GM23338 (cell line): Measurements from ENCODE around the gene PCYT2. TPM values are rescaled to one million over a fixed set of nuclear protein-coding genes. Genes with fewer than 3 reads are reported as not detected.
A peak's percentile ranks its signal among the peaks of the same experiment; 100 is the strongest.

Experiments used
- ATAC-seq: fragments of 200-7000 bp; cut with Tn5 transposase; 3 replicates; pipeline ENCODE4 v1.9.1; 2020
- DNase-seq: peaks from one replicate; pipeline ENCODE4 v3.0.0-alpha.2; 2015; ENCODE audit warnings: low spot score
- H2AFZ ChIP-seq: fragments of 200-600 bp; sonication (generic); 2 replicates; pipeline ENCODE4 v1.8.0; 2016; ENCODE audit warnings: antibody characterized with exemption, mild to moderate bottlenecking, moderate library complexity
- H3F3A ChIP-seq: fragments of 200-600 bp; sonication (generic); replicated peaks from 2 replicates; pipeline ENCODE4 v1.8.0; 2017; ENCODE audit warnings: antibody characterized with exemption, mixed run types, low read depth
- H3K27ac ChIP-seq: fragments of 200-600 bp; sonication (generic); 2 replicates; pipeline ENCODE4 v1.6.1; 2016; ENCODE audit warnings: low read depth
- H3K27me3 ChIP-seq: fragments of 200-600 bp; sonication (generic); 2 replicates; pipeline ENCODE4 v1.8.0; 2016; ENCODE audit warnings: mild to moderate bottlenecking, mixed run types, moderate library complexity; ENCODE audit not compliant: insufficient read depth
- H3K36me3 ChIP-seq: fragments of 200-600 bp; sonication (generic); 2 replicates; pipeline ENCODE4 v1.8.0; 2016; ENCODE audit warnings: mild to moderate bottlenecking; ENCODE audit not compliant: insufficient read depth
- H3K4me1 ChIP-seq: fragments of 200-600 bp; sonication (generic); 2 replicates; pipeline ENCODE4 v1.8.0; 2016; ENCODE audit warnings: mild to moderate bottlenecking, moderate library complexity; ENCODE audit not compliant: insufficient read depth
- H3K4me2 ChIP-seq: fragments of 200-600 bp; sonication (generic); 2 replicates; pipeline ENCODE4 v1.7.1; 2017; ENCODE audit warnings: mixed run types
- H3K4me3 ChIP-seq: fragments of 200-600 bp; sonication (generic); 2 replicates; pipeline ENCODE4 v1.6.1; 2016; ENCODE audit warnings: mixed run types
- H3K79me2 ChIP-seq: fragments of 200-600 bp; sonication (generic); replicated peaks from 2 replicates; pipeline ENCODE4 v1.8.0; 2017; ENCODE audit warnings: mild to moderate bottlenecking; ENCODE audit not compliant: insufficient read depth
- H3K9me2 ChIP-seq: fragments of 200-600 bp; sonication (generic); 2 replicates; pipeline ENCODE4 v1.8.0; 2017; ENCODE audit not compliant: insufficient read depth
- H4K20me1 ChIP-seq: fragments of 200-600 bp; sonication (generic); replicated peaks from 2 replicates; pipeline ENCODE4 v1.8.0; 2017; ENCODE audit warnings: mild to moderate bottlenecking; ENCODE audit not compliant: insufficient read depth
- H3K27ac Mint-ChIP-seq: 2 replicates; pipeline ENCODE4 v1.8.0; 2020; ENCODE audit warnings: inconsistent platforms, mild to moderate bottlenecking, moderate library complexity, mixed read lengths
- H3K27me3 Mint-ChIP-seq: 3 replicates; pipeline ENCODE4 v1.8.0; 2022; ENCODE audit warnings: low read depth, mild to moderate bottlenecking, moderate library complexity, mixed read lengths, inconsistent platforms; ENCODE audit not compliant: insufficient read depth, poor library complexity
- H3K36me3 Mint-ChIP-seq: 3 replicates; pipeline ENCODE4 v1.8.0; 2021; ENCODE audit warnings: low read depth, mild to moderate bottlenecking, inconsistent platforms, moderate library complexity, mixed read lengths
- H3K4me1 Mint-ChIP-seq: 3 replicates; pipeline ENCODE4 v1.8.0; 2020; ENCODE audit warnings: mild to moderate bottlenecking, inconsistent platforms, mixed read lengths
- H3K4me3 Mint-ChIP-seq: 3 replicates; pipeline ENCODE4 v1.8.0; 2021; ENCODE audit warnings: moderate library complexity, mild to moderate bottlenecking, inconsistent platforms, mixed read lengths
- H3K9me3 Mint-ChIP-seq: 3 replicates; pipeline ENCODE4 v1.8.0; 2020; ENCODE audit warnings: moderate library complexity, mild to moderate bottlenecking, inconsistent platforms, mixed read lengths
- CREB1 ChIP-seq: fragments of 250-450 bp; sonication (Bioruptor Pico); IDR thresholded peaks from 2 replicates; pipeline ENCODE4 v1.5.0; 2020; ENCODE audit warnings: low read depth, mild to moderate bottlenecking, moderate library complexity
- EZH2phosphoT487 ChIP-seq: fragments of 200-600 bp; sonication (generic); IDR thresholded peaks from one replicate; pipeline ENCODE4 v1.8.1; 2018; ENCODE audit warnings: antibody characterized with exemption; ENCODE audit not compliant: unreplicated experiment
- JUNB ChIP-seq: IDR thresholded peaks from one replicate; pipeline ENCODE4 v1.6.1; 2016; ENCODE audit warnings: antibody characterized with exemption; ENCODE audit not compliant: unreplicated experiment
- POLR2AphosphoS5 ChIP-seq: IDR thresholded peaks from 2 replicates; pipeline ENCODE4 v1.6.1; 2016; ENCODE audit warnings: antibody characterized with exemption, low read depth
- ZNF462 ChIP-seq: fragments of 250-450 bp; sonication (Bioruptor Pico); IDR thresholded peaks from 2 replicates; pipeline ENCODE4 v1.5.0; 2020; ENCODE audit warnings: mild to moderate bottlenecking, moderate library complexity
- polyA plus RNA-seq: library from polyadenylated mRNA; unstranded; fragments of >200 nt; fragmentation: Nextera tagmentation; extraction: Ambion mirVana; gene quantifications from 2 replicates; pipeline ENCODE4 v1.2.1, GENCODE V29; 2016
- total RNA-seq: library from RNA; depleted of rRNA; stranded (reverse); fragments of >200 nt; shearing (Covaris generic); gene quantifications from 2 replicates; pipeline ENCODE4 v1.2.3, GENCODE V29; 2014

PCYT2 gene
- total and polyA plus RNA-seq, 2 experiments from 2014 or later = 51.6 to 82.9 TPM

GRCh38 chr17:81870981-81871386, 40.2 kb downstream of the PCYT2 start, which contains the start of gene ARHGDIA:
TSS of gene ARHGDIA (minus strand) at chr17:81871337. CDS start at chr17:81869930, 1,407 bp downstream.
- H2AFZ ChIP-seq = peak within 1 kb of the TSS; percentile 87
- peak within 1 kb of the TSS; percentile 91; the same call in 1 of the 2 replicates for H3K27ac Mint-ChIP-seq
- peak within 1 kb of the TSS; percentile 79 for H3K27ac ChIP-seq
- peak within 1 kb of the TSS; percentile 96 for H3K4me3 ChIP-seq
- peaks cover 4% of the 10 kb centered on the region; the same call in 1 of the 2 replicates for H4K20me1 ChIP-seq
- H3K4me1 ChIP-seq = peaks cover 12% of the 10 kb centered on the region
- peak; percentile 70 for TF ChIP-seq CREB1 (CRISPR knock-in tag)
- TF ChIP-seq EZH2phosphoT487 = no peak
- H3K4me3 Mint-ChIP-seq = peak within 1 kb of the TSS; percentile 84
- no peaks in the 10 kb centered on the region for H3K9me2 ChIP-seq
- H3K27me3 Mint-ChIP-seq = peaks cover 46% of the 10 kb centered on the region
- H3K36me3 Mint-ChIP-seq = peaks cover 8% of the 10 kb centered on the region; the same call in 2 of the 3 replicates
- DNase-seq = no peak
- peaks cover 38% of the 10 kb centered on the region for H3F3A ChIP-seq
- no peaks in the 10 kb centered on the region; the same call in 2 of the 3 replicates for H3K9me3 Mint-ChIP-seq
- H3K4me2 ChIP-seq = peak within 1 kb of the TSS; percentile 94
- H3K36me3 ChIP-seq = no peaks in the 10 kb centered on the region
- no peaks in the 10 kb centered on the region for H3K27me3 ChIP-seq
- H3K4me1 Mint-ChIP-seq = peaks cover 22% of the 10 kb centered on the region
- H3K79me2 ChIP-seq = 0 out of 2 replicates have a peak, but pooled peaks cover 4% of the 10 kb centered on the region
- peak; percentile 3; the same call in 2 of the 3 replicates for ATAC-seq

GRCh38 chr17:81870131-81870980, 40.8 kb downstream of the PCYT2 start:
- H3K9me3 Mint-ChIP-seq = no peaks in the 10 kb centered on the region; the same call in 2 of the 3 replicates
- peak overlapping the region; percentile 94 for H3K4me2 ChIP-seq
- peak overlapping the region; percentile 85 for H3K4me3 ChIP-seq
- peak overlapping the region; percentile 79 for H3K27ac ChIP-seq
- DNase-seq = peak; percentile 56
- H3K4me1 ChIP-seq = peaks cover 12% of the 10 kb centered on the region
- ATAC-seq = peak; percentile 8
- no peaks in the 10 kb centered on the region for H3K27me3 ChIP-seq
- H3K9me2 ChIP-seq = no peaks in the 10 kb centered on the region
- 0 out of 2 replicates have a peak, but pooled peaks cover 4% of the 10 kb centered on the region for H3K79me2 ChIP-seq
- H3K36me3 Mint-ChIP-seq = peaks cover 8% of the 10 kb centered on the region; the same call in 2 of the 3 replicates
- H3K4me1 Mint-ChIP-seq = peaks cover 22% of the 10 kb centered on the region
- TF ChIP-seq ZNF462 (CRISPR knock-in tag) = no peak
- no peak for TF ChIP-seq JUNB
- TF ChIP-seq POLR2AphosphoS5 = peak; percentile 38; the same call in 1 of the 2 replicates
- no peak overlapping the region for H2AFZ ChIP-seq
- H3F3A ChIP-seq = peaks cover 44% of the 10 kb centered on the region
- H4K20me1 ChIP-seq = peaks cover 7% of the 10 kb centered on the region
- H3K36me3 ChIP-seq = no peaks in the 10 kb centered on the region
- H3K27ac Mint-ChIP-seq = peak overlapping the region; percentile 91; the same call in 1 of the 2 replicates
- peaks cover 46% of the 10 kb centered on the region for H3K27me3 Mint-ChIP-seq
- peak overlapping the region; percentile 80 for H3K4me3 Mint-ChIP-seq
